ENCODE results near the gene GRPEL1.

DNA sequence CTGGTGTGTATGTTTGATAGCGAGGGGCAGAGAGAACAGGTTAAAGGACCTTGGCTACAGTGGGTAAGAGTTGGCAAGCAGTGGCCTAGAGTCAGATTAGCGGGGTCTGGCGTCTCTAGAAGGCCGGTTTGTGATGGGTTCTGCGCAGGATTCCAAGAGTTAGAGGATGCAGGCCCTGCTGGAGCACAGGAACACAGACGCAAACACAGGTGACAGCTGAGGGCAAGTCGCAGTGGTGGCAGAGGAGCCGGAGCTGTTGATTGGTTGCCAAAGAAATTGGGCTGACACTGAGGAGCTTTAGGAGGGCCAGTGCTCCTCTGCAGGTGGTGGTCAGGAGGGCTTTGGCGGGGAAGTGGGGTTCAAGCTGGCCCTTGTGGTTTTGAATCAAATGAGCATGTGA, 20.9 kb downstream of the GRPEL1 start:
- TF ChIP-seq, protein P1, sequence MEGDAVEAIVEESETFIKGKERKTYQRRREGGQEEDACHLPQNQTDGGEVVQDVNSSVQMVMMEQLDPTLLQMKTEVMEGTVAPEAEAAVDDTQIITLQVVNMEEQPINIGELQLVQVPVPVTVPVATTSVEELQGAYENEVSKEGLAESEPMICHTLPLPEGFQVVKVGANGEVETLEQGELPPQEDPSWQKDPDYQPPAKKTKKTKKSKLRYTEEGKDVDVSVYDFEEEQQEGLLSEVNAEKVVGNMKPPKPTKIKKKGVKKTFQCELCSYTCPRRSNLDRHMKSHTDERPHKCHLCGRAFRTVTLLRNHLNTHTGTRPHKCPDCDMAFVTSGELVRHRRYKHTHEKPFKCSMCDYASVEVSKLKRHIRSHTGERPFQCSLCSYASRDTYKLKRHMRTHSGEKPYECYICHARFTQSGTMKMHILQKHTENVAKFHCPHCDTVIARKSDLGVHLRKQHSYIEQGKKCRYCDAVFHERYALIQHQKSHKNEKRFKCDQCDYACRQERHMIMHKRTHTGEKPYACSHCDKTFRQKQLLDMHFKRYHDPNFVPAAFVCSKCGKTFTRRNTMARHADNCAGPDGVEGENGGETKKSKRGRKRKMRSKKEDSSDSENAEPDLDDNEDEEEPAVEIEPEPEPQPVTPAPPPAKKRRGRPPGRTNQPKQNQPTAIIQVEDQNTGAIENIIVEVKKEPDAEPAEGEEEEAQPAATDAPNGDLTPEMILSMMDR (IDR thresholded peaks at IDR 0.05) = no peak
- no peak for TF ChIP-seq POLR2A (IDR thresholded peaks at IDR 0.05)
